ENCODE measurements around the gene VSTM4. TPM values are rescaled to one million over a fixed set of nuclear protein-coding genes. Genes with fewer than 3 reads are reported as not detected.

VSTM4 gene
- polyA plus RNA-seq, 10 donors, result 36.6 to 60.5 (median 42.9) TPM

- peak in 1 of 3 donors; percentile 58 for DNase-seq
Measured at GRCh38 chr10:49050366-49050765, 65.0 kb downstream of the VSTM4 start.

DNA sequence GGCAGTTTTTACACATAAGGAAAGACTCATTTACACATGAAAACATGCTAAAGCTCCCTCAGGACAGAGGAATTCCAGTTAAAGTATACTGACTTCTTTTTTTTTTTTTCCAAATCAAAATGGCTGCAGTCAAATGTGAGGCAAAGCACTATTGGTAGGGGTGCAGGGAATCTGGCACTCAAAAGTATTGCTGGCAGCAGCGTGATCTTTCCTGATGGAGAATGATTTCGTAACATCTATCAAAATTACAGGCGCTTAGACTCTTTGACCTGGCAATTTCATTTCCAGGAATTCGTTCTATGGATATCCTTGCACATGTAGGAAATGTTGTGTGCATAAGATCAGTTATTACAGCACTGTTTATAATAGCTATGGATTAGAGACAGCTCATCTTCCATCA lies 65.7 kb downstream of the VSTM4 start:
- DNase-seq, result peak in 1 of 3 donors; percentile 38

DNA sequence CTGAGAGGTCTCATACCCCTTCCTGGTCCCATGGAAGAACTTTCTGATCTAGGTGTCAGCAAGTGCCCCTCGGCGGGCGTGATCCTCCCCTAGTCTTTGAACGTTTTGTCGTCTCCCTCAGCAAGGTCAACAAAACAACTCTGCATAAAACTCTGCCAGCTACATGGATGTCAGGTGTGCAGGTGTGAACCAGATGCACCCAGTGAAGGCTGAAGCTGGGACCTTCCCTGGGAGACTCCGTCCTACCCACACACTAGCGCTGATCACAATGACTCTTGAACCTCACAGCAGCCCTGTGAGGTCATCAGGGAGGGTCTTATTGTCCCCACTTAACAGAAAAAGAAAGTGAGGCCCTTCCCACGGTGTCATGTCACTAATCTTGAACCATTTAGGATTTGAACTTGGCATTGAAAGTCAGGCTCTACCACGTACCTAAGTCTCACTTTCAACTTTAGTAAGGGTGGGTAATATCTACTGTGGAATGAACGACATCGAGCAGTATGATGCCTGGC lies 68.1 kb downstream of the VSTM4 start:
- no peak for DNase-seq

- DNase-seq, result no peak
Measured at GRCh38 chr10:49044293-49045193, 70.8 kb downstream of the VSTM4 start.

GRCh38 chr10:49040601-49041000 lies 74.7 kb downstream of the VSTM4 start:
- DNase-seq, result no peak

DNA sequence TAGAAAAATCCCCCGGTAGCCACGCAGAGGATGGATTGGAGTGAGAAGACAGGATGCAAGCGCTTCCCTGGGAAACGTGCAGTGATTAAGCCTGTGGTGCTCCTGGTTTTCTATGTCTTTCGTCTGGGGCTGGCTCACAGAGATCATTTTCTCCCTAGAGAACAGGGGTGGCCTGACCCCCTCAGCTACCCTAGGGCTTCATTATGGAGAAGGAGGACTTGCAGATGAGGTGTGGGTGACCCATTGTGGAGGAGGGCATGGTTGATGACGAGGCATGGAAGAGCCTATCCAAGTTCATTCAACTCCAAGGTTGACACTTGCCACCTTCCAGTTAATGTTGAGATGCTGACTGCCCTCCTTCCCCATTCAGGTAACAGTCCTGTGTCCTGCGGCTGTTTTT lies 75.9 kb downstream of the VSTM4 start:
- no peak for DNase-seq

DNA sequence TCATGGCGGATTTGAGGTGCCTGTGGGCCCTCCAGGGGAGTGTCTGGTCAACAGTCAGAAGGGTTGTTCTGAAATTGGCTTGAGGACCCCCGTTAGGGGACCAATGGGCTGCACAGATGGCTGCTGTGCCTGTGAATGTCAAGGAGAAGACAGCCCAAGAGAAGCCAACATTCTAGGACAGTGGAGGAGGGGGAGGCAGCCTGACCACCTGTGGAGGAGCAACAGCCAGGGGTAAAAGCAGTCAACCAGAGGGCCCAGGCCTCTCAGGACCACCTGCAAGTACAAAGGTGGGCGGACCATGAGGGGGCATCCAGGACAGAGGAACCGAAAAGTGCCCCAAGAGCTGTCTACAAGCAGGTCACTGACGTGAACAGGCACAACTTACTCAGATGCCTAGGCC lies 76.6 kb downstream of the VSTM4 start:
- no peak for DNase-seq

GRCh38 chr10:49037187-49037586 lies 78.1 kb downstream of the VSTM4 start:
- no peak for DNase-seq

- DNase-seq, result no peak
Measured at GRCh38 chr10:49036638-49037037, 78.7 kb downstream of the VSTM4 start.

GRCh38 chr10:49035920-49036319 lies 79.4 kb downstream of the VSTM4 start:
- no peak for DNase-seq

DNA sequence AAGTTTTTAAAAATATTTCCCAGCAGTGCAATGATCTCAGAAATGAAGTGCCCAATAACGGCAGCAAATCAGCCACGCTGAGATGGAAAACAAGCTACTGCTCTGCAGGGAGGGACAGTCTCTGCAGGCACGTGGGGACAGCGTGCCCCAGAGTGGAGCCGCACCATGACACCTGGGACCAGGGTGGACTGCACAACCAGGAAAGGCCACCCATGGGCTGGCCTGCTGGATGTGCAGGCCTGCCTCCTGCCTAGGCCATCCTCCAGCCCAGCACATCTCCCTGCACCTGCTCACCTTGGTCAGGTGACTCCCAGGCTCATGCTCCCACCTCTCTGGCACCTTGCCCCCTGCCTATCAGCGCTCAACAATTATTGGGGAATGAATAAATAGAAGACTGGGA lies 80.4 kb downstream of the VSTM4 start:
- no peak for DNase-seq

GRCh38 chr10:49033939-49034338 lies 81.4 kb downstream of the VSTM4 start:
- no peak for DNase-seq

- DNase-seq, result no peak
Measured at GRCh38 chr10:49029666-49030065, 85.7 kb downstream of the VSTM4 start.

DNA sequence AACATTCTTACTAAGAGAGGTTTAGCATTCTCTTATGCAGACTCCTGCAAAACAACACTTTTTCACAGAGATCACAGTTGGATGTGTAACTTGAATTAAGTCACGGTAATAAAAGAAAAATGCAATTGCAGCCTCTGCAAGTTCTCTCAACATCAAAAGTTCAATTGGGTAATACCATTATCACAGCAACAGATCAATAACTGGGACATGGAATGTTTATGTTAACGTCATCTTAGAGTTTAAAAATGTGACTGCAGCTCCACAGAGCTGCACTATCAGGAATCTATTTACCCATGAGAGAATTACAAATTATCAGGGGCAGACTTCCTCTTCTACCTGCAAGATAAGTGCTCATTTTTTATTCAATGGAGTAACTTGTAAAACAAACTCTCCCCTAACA lies 86.7 kb downstream of the VSTM4 start:
- no peak for DNase-seq

- DNase-seq, result no peak
Measured at GRCh38 chr10:49025347-49025983, 89.9 kb downstream of the VSTM4 start.

- no peak for DNase-seq
Measured at GRCh38 chr10:49024484-49024883, 90.8 kb downstream of the VSTM4 start.

DNA sequence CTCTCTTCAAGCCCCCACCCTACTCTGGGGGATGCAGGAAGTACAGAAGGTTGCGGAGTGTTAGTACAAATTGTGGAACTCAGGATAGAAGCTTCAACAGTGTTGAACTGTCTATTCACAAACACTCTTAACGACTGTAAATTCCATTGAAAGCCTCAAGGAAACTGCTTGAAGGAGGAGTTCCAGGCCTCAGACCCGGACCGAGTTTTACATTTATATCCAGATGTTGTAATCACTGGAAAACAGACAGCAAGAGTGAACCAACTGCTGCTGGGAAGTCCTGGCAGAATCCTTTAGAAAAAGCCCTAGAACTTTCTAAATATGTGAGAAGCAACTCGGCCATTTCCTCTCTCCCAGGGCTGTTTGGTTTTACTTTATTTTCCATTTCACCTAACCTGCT lies 91.6 kb downstream of the VSTM4 start:
- peak; percentile 49 to 85 (median 68) for DNase-seq

- no peak for DNase-seq
Measured at GRCh38 chr10:49023071-49023470, 92.3 kb downstream of the VSTM4 start.

- DNase-seq, result no peak
Measured at GRCh38 chr10:49021685-49022084, 93.6 kb downstream of the VSTM4 start.

- no peak for DNase-seq
Measured at GRCh38 chr10:49015700-49016099, 99.6 kb downstream of the VSTM4 start.

- peak in 1 of 3 donors; percentile 12 for DNase-seq
Measured at GRCh38 chr10:49012603-49013002, 102.7 kb downstream of the VSTM4 start.

- no peak for DNase-seq
Measured at GRCh38 chr10:49011756-49012155, 103.6 kb downstream of the VSTM4 start.

DNA sequence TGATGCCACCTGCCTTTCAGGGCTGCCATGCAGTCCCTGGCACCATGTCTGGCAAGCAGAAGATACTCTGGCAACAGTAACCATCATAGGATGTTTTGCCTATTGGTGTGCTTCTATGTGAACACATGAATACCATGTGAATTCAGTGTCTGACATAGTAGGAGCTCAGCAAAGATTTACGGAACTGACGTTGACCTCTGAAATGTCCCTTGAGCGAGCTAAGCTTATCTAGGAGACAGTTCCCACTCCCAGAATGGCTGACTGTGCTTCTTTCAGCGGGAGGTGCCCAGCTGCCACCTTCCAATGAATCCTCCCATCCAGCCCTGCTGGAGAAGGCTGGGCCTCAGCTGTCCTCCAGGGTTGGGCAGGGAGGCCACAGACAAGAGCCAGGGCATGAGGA lies 104.5 kb downstream of the VSTM4 start:
- DNase-seq, result no peak
